Activated gamma-delta T cell treated with anti-CD3 and anti-CD28 coated beads, Interleukin-2, amount 50 U/mL, for 16 hours (primary cell): ENCODE data around the gene TCTN2.

Source experiments
- DNase-seq: peaks from one replicate; pipeline ENCODE4 v3.0.0-alpha.2; 2020; ENCODE audit warnings: low read depth

The TCTN2 gene

DNA sequence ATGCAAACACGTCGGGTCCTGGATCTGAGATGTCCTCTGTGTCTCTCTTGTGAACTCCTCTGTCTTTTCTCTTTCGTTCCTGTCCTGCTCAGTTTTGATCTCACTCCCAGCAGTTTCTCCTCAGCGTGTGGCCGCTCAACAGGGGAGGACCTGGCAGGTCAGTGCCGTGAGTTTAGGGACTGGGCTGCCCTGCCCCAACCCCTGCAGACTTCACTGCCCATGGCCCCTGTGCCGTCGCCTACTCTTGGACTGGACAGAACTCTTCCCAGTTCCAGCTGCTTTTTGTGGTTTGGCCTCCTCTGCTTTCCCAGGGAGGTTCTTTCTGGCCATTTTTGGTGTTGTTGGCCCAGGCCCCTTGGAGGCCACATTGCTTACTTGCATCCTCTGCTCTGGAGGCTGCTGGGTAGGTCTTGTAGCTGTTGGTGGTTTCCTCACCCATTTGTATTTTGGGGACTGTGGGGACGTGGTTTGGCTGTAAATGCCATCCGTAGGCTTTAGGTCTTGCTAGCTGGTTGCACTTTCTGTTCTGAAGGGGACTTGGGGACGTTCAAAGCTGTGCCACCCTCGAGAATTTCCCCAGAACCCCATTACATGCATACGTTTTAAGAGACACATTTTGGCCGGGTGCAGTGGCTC, 71.1 kb downstream of the TCTN2 start:
- peak; percentile 17 for DNase-seq

DNA sequence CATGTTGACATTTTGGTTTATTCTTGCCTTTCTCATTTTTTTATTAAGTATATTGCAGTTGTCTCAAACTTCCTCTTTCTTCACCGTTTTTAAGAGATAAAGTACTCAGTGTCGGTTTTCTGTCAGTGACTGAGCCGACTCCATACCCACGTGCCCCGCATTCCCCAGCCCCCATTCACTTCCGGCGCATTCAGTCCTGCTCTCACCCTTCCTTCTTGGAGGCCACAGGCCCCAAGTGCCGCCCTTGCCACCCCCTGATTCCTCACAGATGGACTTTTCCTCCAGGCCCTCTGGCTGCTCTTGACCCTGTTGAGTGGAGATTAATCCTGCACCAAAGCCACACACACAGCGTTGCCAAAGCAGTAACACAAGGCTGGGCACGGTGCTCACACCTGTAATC, 72.1 kb downstream of the TCTN2 start:
- no peak for DNase-seq

DNA sequence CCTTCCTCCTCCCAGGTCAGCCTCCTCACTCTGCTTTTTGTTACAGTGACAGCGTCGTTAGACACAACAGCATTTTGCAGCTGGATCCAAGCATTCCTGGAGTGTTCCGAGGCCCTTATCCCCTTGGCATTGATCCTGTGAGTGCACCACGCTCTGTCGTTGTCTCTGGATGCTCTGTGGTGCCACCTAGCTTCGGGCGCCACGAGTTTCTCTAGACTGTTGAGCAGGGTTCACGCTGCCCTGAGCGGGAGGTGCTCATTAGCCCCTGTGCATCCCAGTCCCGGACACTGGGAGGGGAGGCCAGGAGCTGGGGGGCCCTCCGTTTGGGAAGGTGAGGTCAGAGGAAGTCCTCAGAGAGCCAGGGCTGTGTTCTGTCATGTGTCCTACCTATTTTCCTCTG, 73.9 kb downstream of the TCTN2 start:
- no peak for DNase-seq

GRCh38 chr12:123747309-123747708, 76.4 kb downstream of the TCTN2 start:
- no peak for DNase-seq

DNA sequence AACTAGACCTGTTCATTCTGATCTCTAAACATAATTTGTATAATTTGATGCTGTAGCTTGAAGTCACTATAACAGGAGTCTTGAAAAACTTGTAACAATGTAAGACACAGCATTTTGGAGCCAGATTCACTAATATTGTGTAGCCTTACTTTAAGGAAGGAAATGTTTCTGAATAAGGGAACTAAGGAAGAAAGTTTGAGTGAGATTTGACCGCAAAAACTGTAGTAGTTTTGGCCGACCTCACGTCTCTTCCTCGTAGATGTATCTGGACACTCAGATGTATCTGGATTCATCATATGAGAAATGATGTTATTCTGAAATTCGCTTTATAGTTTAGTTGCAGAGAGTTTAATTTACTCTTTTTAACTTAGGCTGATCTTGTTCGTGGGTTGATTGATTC, 77.2 kb downstream of the TCTN2 start:
- no peak for DNase-seq

GRCh38 chr12:123748661-123749060, 77.7 kb downstream of the TCTN2 start:
- DNase-seq = no peak

DNA sequence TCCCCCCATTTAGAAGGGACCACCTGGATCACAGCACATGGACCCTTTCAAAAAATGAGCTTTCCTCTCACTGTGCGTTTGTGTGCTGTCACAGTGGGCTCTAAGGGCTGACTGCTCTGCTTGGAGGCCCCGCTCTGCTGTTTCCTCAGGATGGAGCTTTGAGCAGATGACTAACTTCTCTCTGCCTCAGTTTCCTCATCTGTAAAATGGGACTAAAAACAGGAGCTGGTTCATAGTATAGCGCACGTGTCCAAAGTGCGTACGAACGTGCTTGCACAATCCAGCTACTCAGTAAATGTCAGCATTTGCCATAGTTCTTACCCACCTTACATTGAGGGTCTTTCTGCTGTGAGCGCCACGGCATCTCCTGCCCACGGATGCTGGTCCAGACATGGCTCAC, 78.4 kb downstream of the TCTN2 start:
- no peak for DNase-seq

DNA sequence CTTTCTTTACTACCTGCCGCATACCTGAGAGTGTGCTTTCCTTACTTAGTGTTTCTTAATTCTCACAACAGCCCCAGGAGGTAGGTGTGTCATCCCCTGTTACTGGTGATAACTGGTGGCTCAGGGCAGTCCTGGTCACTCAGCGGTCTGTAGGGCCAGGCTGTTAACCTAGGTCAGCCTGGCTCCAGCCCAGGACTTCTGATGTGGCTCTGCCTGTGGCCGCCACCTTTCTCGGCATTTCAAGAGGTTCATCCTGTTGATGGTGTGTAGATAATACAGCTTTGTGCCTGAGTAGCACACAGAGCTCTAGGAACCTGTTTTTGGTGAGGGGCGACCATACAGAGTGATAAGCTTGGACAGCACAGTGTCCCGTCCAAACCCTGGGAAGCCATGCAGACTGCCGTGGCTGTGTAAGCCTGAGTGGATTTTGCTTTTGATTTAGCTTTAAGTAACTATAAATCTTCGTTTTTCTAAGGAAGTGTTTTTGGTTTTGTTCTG, 79.3 kb downstream of the TCTN2 start:
- DNase-seq = no peak

DNA sequence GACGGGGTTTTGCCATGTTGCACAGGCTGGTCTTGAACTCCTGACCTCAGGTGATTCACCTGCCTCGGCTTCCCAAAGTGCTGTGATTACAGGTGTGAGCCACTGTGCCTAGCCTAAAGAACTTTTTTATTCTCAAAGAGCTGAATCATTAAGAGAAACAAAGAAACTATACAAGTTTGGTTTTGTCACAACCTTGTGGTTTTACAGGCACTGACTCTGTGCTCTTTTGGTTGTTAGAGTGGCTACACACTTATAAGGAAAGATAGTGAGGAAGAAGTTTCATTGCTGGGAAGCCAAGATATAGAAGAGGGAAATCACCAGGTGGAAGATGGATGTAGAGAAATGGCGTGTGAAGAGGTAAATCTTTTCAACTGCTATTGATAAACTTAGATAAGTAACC, 81.1 kb downstream of the TCTN2 start:
- no peak for DNase-seq

- no peak for DNase-seq
These were observed 83.3 kb downstream of the TCTN2 start for GRCh38 chr12:123754041-123754772.

GRCh38 chr12:123757561-123757960, 86.6 kb downstream of the TCTN2 start:
- no peak for DNase-seq
